ENCODE data around the gene MIDN.

The MIDN gene

DNA sequence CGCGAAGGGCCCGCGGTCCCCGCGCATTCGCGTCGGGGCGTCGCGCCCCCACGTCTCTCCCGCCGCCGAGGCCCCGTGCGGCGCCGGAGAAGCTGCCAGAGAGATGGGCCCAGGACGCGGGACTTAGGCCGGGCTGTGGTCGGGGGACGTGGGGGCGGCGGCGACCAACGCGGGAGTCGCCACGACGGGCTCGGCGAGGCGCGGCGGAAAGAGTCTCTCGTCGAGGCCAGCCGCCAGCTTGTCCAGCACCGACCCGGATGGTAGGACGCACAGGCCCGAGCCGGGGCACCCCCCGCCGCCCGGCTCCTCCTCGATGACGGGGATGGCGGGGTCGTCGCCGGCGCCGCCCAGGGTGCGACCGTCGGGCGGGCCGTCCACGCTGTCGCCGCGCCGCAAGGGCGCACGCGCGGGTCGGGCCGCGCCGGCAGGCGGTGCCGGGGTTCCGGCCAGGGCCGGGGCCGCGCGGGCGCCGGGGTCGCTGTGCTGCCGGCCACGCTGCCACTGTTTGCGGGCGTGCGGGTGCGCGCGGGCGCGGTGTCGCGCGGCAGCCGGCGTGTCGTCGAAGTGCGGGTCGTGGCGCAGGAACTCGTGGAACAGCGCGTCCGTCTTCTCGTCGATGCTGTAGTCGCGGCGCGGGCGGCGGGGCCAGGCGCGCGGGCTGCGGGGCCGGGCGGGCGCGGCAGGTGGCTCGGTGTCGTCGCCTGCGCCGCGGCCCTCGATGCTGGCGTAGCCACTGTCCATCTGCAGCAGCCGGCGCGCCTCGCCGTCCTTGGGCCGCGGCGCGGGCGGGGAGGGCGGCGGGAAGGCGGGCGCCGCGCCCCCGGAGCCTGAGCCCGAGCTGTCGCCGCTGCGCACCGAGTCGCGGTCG, 19.1 kb upstream of the MIDN start:
- ChIA-PET CTCF (interaction anchor here (1.4 kb wide), 1 partner anchor 11 kb away, joined by 3 read pairs; no protein-coding TSS in a partner anchor), POLR2A (ENCODE audit: low non-redundant PET) (no interaction called here)
- TF ChIP-seq, protein P1, sequence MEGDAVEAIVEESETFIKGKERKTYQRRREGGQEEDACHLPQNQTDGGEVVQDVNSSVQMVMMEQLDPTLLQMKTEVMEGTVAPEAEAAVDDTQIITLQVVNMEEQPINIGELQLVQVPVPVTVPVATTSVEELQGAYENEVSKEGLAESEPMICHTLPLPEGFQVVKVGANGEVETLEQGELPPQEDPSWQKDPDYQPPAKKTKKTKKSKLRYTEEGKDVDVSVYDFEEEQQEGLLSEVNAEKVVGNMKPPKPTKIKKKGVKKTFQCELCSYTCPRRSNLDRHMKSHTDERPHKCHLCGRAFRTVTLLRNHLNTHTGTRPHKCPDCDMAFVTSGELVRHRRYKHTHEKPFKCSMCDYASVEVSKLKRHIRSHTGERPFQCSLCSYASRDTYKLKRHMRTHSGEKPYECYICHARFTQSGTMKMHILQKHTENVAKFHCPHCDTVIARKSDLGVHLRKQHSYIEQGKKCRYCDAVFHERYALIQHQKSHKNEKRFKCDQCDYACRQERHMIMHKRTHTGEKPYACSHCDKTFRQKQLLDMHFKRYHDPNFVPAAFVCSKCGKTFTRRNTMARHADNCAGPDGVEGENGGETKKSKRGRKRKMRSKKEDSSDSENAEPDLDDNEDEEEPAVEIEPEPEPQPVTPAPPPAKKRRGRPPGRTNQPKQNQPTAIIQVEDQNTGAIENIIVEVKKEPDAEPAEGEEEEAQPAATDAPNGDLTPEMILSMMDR (conservative IDR thresholded peaks at IDR 0.05; ENCODE audit: low read depth), result no peak
- no peak for DNase-seq (ENCODE audit: low spot score)
- H3K27ac ChIP-seq, result no peak overlapping the region

DNA sequence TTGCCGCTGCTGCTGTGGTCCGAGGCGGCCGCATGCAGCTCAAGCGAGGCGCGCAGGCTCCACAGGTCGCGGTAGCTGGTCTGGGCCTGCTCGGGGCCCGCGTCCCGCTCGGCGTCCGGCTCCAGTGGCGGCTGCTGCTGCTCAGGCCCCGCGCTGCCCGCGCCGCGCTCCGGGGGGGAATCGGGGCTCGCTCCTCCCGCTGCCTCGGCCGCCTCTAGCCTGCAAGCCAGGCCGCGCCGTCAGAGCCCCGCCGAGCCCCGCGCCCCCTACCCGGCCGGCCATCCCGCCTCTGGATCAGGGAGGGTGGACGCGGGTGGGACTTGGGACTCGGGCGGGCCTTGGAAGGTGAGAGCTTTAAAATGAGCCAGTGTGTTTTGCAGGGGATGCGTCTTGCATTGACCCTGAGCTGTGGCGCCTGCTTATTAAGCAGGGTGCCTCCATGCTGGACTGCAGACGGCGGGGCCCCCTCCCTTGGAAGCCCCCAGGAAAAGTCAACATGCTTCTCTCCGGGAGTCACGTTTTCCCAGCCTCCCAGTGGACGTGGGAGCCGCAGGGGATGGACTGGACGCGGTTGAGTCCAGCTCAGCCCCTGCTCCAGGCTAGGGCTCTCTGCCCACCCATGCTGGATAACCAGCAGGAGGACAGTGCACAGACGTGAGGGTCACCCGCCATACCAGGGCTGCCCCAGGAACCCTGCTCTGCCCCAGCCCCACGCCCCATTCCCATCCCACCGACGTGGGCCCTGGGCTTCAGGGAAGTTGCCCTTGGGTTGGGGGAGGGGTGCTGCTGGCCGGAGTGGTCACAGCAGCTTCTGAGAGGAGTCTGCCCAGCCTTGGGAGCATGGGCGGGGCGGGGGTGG, 18.2 kb upstream of the MIDN start:
- TF ChIP-seq, protein P1 (conservative IDR thresholded peaks at IDR 0.05; ENCODE audit: low read depth), result no peak
- ChIA-PET POLR2A (ENCODE audit: low non-redundant PET) (interaction anchor here (0.6 kb wide), 1 partner anchor 56 kb away, joined by 4 read pairs; no protein-coding TSS in a partner anchor), CTCF (interaction anchor here (0.5 to 1.4 kb wide), 2 partner anchors 10 to 86 kb away, joined by 3 read pairs; no protein-coding TSS in a partner anchor)

DNA sequence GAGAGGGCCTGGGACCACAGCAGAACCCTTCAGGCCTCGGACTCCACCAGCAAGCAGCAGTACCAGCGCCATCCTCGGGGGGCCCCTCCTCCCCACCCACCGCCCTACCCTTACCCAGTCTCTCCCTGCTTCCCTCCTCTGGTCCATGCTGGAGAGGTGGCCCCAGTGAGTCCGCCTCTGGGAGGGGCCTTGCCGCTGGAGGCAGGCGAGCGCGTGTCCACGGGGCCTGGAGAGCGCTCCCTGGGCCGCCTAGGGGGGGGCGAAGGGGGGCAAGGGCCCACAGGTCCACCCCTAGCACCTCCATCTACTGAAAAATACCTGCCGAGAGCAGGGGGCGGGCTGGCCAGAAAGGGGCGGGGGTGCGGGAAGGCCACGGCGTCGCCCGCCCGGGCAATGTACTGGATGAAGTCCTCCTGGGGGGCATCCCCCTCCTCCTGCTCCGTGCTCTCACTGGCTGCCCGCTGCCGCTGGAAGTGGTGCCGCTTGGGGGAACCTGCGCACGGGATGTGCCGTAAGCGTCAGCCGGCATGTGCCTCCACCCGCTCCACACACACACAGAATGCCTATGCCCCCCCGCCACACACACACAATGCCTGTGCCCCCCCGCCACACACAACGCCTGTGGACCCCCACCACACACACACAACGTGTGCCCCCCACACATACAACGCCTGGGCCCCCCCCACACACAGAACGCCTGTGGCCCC, 17.4 kb upstream of the MIDN start:
- ChIA-PET POLR2A (ENCODE audit: low non-redundant PET) (no interaction called here), CTCF (interaction anchor here (1.4 kb wide), 1 partner anchor 10 kb away, joined by 3 read pairs; no protein-coding TSS in a partner anchor)
- TF ChIP-seq, protein P1 (conservative IDR thresholded peaks at IDR 0.05; ENCODE audit: low read depth), result no peak
- no peak for DNase-seq (ENCODE audit: low spot score)
- H3K27ac ChIP-seq, result peak overlapping the region; percentile 3; the same call in 1 of the 2 replicates

More for the DNA sequence above, 18.2 kb upstream of the MIDN start:
- peak overlapping the region; percentile 3; the same call in 1 of the 2 replicates for H3K27ac ChIP-seq
- DNase-seq (ENCODE audit: low spot score), result no peak

DNA sequence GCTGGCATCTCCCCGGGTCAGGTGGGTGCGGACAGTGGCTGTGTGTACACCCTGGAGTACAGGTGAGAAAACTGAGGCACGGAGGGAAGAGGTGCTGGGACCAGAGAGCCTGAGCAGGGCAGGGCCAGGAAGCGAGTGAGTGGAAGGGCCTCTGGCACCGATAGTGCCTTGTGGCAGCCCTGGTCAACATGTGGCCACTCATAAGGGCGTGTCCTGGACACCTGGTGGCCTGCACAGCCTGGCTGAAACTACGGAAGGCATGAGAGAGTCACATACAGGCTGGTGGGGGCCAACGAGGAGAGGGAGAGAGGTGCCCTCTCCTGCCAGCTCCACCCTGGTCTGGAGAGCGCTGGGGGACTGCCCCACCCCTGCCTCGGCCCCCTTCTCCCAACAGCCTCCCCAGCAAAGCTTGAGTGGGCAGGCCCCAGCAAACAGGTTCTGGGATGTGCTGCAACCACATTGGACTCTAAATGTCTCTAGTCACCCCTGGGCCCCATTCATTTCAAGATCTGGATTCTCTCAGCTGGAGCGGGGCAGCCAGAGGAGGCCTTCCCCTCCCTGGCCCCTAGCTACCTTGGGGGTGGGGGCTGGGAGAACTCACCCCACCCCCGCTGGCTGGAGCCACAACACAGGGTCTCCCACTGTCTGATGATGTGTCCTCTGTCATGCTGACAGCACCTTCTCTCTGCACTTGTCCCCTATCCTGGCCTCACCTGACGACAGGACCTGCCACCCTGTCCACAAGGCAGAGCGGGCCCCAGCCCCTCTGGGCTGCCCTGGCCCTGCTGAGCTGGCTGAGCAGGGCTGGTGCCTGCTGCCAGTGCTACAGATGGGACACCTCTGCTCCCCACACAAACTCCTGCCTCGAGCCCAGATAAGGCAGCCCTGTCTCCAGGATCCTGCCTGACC, 16.4 kb upstream of the MIDN start:
- peak overlapping the region; percentile 77 for H3K27ac ChIP-seq
- ChIA-PET CTCF (interaction anchor here (0.5 to 1.8 kb wide), 8 partner anchors 9 to 56 kb away, joined by 3 to 8 read pairs (median 4); no protein-coding TSS in a partner anchor), POLR2A (ENCODE audit: low non-redundant PET) (interaction anchor here (0.7 kb wide), 1 partner anchor 37 kb away, joined by 4 read pairs; no protein-coding TSS in a partner anchor)
- TF ChIP-seq, protein P1 (conservative IDR thresholded peaks at IDR 0.05; ENCODE audit: low read depth), result no peak
- DNase-seq (ENCODE audit: low spot score), result no peak

DNA sequence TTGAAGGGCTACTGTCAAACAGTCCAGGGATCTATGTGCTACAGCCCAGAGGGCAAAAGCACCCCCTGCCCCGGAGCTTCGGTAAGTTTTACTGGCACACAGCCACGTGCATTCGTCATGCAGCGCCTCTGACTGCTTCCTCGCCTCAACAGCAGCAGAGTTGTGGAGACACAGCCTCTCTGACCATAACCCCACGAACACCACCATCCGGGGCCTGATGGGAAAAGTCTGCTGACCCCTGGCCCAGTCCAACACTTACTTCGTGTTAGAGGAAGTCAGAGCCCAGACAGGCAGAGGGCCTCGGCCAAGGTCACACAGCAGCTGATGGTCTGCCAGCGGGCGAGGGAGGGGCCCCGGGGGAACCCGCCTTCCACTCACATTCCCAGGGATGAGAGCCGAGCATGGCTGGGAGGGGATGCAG, 15.7 kb upstream of the MIDN start:
- TF ChIP-seq, protein P1 (conservative IDR thresholded peaks at IDR 0.05; ENCODE audit: low read depth), result no peak
- peak overlapping the region; percentile 77 for H3K27ac ChIP-seq
- ChIA-PET CTCF (interaction anchor here (0.5 to 1.8 kb wide), 4 partner anchors 8 to 26 kb away, joined by 3 to 7 read pairs (median 4); no protein-coding TSS in a partner anchor), POLR2A (ENCODE audit: low non-redundant PET) (interaction anchor here (0.7 kb wide), 1 partner anchor 36 kb away, joined by 4 read pairs; no protein-coding TSS in a partner anchor)
- DNase-seq (ENCODE audit: low spot score), result peak; percentile 39

Measured in RWPE1 (cell line).